Naive thymus-derived CD8-positive, alpha-beta T cell (primary cell): ENCODE results near the gene KPTN. TPM values are rescaled to one million over a fixed set of nuclear protein-coding genes. Genes with fewer than 3 reads are reported as not detected.
A peak's percentile ranks its signal among the peaks of the same experiment; 100 is the strongest.
"Not testable (repeated sequence)": the region's sequence is repeated elsewhere in the genome, so short reads cannot be mapped to it uniquely, and the experiment has no call there.

Source experiments
- ATAC-seq, 2 donors: fragments of 150-1000 bp; cut with Tn5 transposase in 1 of 2; sonication (Bioruptor Pico), chemical (Tn5 transposase) in 1 of 2; 1 replicate in 1 of 2; 2 replicates in 1 of 2; pipeline ENCODE4 v1.10.0; 2021; ENCODE audit warnings: mild to moderate bottlenecking in 2 of 2, moderate library complexity in 2 of 2
- POLR2A ChIA-PET: fragments of 350-600 bp; sonication (Branson Sonifier 250); formaldehyde crosslinking; loops from one replicate; lab custom pipeline; 2021; ENCODE audit warnings: antibody characterized with exemption; lab: Charles Lee
- DNase-seq, 10 donors: peaks; one replicate each; pipeline versions ENCODE4 v3.0.0 to v3.0.0-alpha.2; 2020 to 2022
- H3K27ac Mint-ChIP-seq, 10 donors: one replicate each; pipeline ENCODE4 v1.8.0; 2020 to 2022; ENCODE audit warnings: mild to moderate bottlenecking in 10 of 10, mixed read lengths in 10 of 10, moderate library complexity in 4 of 10, inconsistent platforms in 1 of 10
- H3K27me3 Mint-ChIP-seq, 5 donors: one replicate each; pipeline ENCODE4 v1.8.0; 2021 to 2022; ENCODE audit warnings: mixed read lengths in 5 of 5
- H3K36me3 Mint-ChIP-seq, 3 donors: one replicate each; pipeline ENCODE4 v1.8.0; 2020 to 2022; ENCODE audit warnings: mixed read lengths in 3 of 3, mild to moderate bottlenecking in 2 of 3, inconsistent platforms in 1 of 3
- H3K4me1 Mint-ChIP-seq, 4 donors: one replicate each; pipeline ENCODE4 v1.8.0; 2021 to 2022; ENCODE audit warnings: mixed read lengths in 4 of 4
- H3K4me3 Mint-ChIP-seq, 10 donors: one replicate each; pipeline ENCODE4 v1.8.0; 2020 to 2022; ENCODE audit warnings: mild to moderate bottlenecking in 10 of 10, mixed read lengths in 10 of 10, moderate library complexity in 6 of 10, inconsistent platforms in 1 of 10
- H3K9me3 Mint-ChIP-seq, 9 donors: one replicate each; pipeline ENCODE4 v1.8.0; 2020 to 2022; ENCODE audit warnings: mixed read lengths in 9 of 9, mild to moderate bottlenecking in 3 of 9, inconsistent platforms in 1 of 9, moderate library complexity in 1 of 9
- polyA plus RNA-seq, 3 donors: library from polyadenylated mRNA; unstranded; fragments of 300-500 nt; fragmentation: Illumina TruSeq; gene quantifications; one replicate each; pipeline ENCODE4 v1.2.3, GENCODE V29; 2021
- total RNA-seq, 8 experiments: library from RNA in 2 of 8; stranded (reverse) in 2 of 8; gene quantifications; one replicate each; pipeline ENCODE4 v1.2.3 and lab custom pipeline; 2021 to 2026

KPTN gene
- total and polyA plus RNA-seq, 5 experiments from 2014 or later: 5.4 to 8.0 (median 7.1) TPM

DNA sequence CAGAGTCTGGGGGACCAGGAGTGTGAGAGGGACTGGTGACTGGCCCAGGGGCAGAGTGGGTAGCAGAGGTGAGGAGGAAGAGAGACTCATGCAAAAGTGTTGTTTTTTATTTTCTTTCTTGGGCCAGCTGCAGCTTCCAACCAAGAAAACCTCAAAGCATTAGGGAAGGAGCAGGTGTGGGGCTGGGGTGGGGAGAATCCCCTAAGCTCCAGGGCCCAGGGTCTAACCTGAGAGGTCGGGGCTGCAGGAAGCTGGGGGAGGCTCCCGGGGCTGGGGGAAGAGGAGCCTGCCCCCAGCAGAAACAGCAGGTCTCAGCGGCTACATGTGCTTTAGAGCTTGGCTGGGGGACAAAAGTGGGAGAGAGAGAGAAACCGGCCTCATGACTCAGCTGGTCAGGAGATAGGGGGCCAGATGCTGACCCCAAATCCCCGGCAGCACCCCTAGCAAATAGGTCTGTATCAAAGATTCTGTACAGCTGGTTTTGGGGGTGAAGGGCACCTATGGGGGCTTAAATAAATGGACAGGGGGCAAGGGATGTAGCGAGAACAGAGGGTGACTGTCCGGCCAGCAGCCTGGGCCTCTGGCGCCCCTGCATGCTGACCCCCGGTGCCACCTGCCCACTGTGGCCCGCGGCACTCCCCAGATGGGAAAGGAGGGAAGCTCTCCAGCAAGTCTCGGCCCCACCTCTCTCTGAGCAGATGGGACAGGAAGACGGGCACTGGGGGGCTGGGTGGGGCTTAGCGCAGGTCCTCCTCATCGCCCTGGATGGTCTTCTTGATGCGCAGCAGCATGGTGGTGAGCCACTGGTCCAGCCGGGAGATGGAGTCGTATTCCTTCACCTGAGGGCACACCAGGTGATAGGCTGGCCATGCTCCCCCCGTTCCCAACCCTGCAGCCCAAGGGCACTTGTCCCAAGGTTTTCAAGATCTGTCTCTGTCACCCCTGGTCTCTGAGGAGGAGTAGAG lies 3.8 kb upstream of the KPTN start:
- ATAC-seq: no peak
- Mint-ChIP-seq H3K9me3 (no peaks in the 10 kb centered on the region), H3K36me3 (peaks cover 0 to 15% (median 0%) of the 10 kb centered on the region in 3 donors), H3K27ac (peak overlapping the region in 9 of 10 donors; percentile 61 to 99 (median 85)), H3K4me3 (peak overlapping the region in 6 of 10 donors; percentile 18 to 95 (median 62)), H3K27me3 (no peaks in the 10 kb centered on the region), H3K4me1 (peaks cover 25 to 61% (median 46%) of the 10 kb centered on the region in 4 donors)
- POLR2A ChIA-PET: interaction anchor here (0.7 to 2.2 kb wide), 7 partner anchors 8 to 122 kb away, joined by 3 to 8 read pairs (median 3); partner anchors contain the start of gene NAPA
- DNase-seq: no peak

GRCh38 chr19:47486900-47487299 lies 2.9 kb upstream of the KPTN start:
- DNase-seq: no peak
- no peaks in the 10 kb centered on the region for H3K9me3 Mint-ChIP-seq
- peak overlapping the region; percentile 61 to 99 (median 84) for H3K27ac Mint-ChIP-seq
- H3K4me3 Mint-ChIP-seq: peak overlapping the region in 9 of 10 donors; percentile 35 to 95 (median 51)
- H3K36me3 Mint-ChIP-seq: peaks cover 0 to 15% (median 0%) of the 10 kb centered on the region in 3 donors
- ATAC-seq: peak in 1 of 2 donors; percentile 10
- H3K27me3 Mint-ChIP-seq: no peaks in the 10 kb centered on the region
- H3K4me1 Mint-ChIP-seq: peaks cover 25 to 56% (median 45%) of the 10 kb centered on the region in 4 donors
- POLR2A ChIA-PET: interaction anchor here (0.6 to 2.1 kb wide), 5 partner anchors 9 to 1324 kb away, joined by 3 to 8 read pairs (median 4); partner anchors contain the start of genes BCAT2 and NAPA

DNA sequence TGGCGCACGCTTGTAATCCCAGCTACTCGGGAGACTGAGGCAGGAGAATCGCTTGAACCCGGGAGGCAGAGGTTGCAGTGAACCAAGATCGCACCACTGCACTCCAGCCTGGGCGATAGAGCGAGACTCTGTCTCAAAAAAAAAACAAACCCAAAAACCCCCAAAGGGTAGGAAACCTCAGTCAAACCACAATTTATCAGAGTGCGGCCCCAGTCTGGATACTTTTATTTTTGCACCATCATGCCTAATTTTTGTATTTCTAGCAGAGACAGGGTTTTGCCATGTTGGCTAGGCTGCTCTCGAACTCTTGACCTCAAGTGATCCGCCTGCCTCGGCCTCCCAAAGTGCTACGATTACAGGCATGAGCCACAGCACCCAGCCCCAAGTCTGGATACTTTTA lies 2.2 kb upstream of the KPTN start:
- Mint-ChIP-seq H3K36me3 (peaks cover 0 to 12% (median 0%) of the 10 kb centered on the region in 3 donors), H3K27ac (peak overlapping the region in 8 of 10 donors; percentile 25 to 99 (median 78)), H3K4me1 (peaks cover 25 to 51% (median 45%) of the 10 kb centered on the region in 4 donors), H3K4me3 (peak overlapping the region in 7 of 10 donors; percentile 7 to 95 (median 51))
- H3K9me3 Mint-ChIP-seq, POLR2A ChIA-PET, H3K27me3 Mint-ChIP-seq, ATAC-seq, DNase-seq: not testable (repeated sequence)

DNA sequence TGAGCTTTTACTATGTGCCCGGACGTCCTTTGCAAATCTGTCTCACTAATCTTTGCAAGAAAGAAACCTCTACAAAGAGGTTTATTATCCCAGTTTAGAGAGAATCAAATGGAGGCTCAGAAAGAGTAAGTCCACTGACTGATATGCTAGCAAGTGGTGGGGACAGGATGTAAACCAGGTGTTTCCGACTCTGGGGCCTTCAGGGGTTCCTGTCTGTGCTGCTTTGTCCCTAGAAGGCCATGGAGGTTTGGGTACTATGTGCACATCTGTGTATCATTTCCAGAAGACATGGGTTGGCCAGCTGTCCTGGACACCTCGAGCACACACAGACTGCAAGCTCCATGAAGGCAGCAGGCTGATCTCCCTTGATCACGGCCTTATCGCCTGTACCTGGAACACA lies 1.2 kb upstream of the KPTN start:
- peaks cover 27 to 56% (median 48%) of the 10 kb centered on the region in 4 donors for H3K4me1 Mint-ChIP-seq
- DNase-seq (peak in 1 of 10 donors; percentile 37), ATAC-seq (no peak)
- H3K27me3 Mint-ChIP-seq: no peaks in the 10 kb centered on the region
- peak overlapping the region; percentile 93 to 99 (median 97) for H3K4me3 Mint-ChIP-seq
- H3K27ac Mint-ChIP-seq: peak overlapping the region; percentile 71 to 99 (median 98)
- H3K9me3 Mint-ChIP-seq: no peaks in the 10 kb centered on the region
- POLR2A ChIA-PET: interaction anchor here (0.6 to 3.3 kb wide), 8 partner anchors 11 to 141 kb away, joined by 3 to 19 read pairs (median 6); partner anchors contain the start of gene NAPA
- H3K36me3 Mint-ChIP-seq: peaks cover 0 to 8% (median 0%) of the 10 kb centered on the region in 3 donors

DNA sequence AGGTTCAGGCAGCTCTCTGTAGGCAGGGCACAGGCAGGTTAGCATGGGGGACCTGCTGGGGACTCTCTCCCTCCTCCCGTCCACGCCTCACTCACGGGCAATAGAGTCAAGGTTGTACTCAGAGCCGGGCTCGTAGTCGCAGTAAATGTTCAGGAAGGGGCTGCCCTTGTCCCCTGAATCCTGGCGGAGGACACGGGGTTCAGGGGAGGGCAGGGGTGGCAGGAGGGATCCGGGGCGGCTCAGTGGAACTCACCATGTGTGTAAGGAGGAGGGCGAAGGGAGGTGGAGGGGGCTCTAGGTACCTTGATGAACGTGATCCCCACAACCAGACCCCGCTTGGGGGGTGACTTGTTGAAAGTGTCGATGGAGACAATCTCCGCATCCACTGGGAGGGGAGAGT lies 819 bp downstream of the KPTN start:
- DNase-seq (peak in 1 of 10 donors; percentile 60), ATAC-seq (no peak)
- peak overlapping the region in 9 of 10 donors; percentile 64 to 99 (median 97) for H3K4me3 Mint-ChIP-seq
- no peaks in the 10 kb centered on the region for H3K27me3 Mint-ChIP-seq
- peaks cover 0 to 2% (median 0%) of the 10 kb centered on the region in 3 donors for H3K36me3 Mint-ChIP-seq
- H3K9me3 Mint-ChIP-seq: no peaks in the 10 kb centered on the region
- POLR2A ChIA-PET: interaction anchor here (0.5 to 3.3 kb wide), 10 partner anchors 9 to 316 kb away, joined by 3 to 19 read pairs (median 4); partner anchors contain the start of genes BICRA, CCDC9, NAPA and NOP53
- H3K4me1 Mint-ChIP-seq: peaks cover 22 to 55% (median 45%) of the 10 kb centered on the region in 4 donors
- H3K27ac Mint-ChIP-seq: peak overlapping the region in 5 of 10 donors; percentile 43 to 99 (median 98)

DNA sequence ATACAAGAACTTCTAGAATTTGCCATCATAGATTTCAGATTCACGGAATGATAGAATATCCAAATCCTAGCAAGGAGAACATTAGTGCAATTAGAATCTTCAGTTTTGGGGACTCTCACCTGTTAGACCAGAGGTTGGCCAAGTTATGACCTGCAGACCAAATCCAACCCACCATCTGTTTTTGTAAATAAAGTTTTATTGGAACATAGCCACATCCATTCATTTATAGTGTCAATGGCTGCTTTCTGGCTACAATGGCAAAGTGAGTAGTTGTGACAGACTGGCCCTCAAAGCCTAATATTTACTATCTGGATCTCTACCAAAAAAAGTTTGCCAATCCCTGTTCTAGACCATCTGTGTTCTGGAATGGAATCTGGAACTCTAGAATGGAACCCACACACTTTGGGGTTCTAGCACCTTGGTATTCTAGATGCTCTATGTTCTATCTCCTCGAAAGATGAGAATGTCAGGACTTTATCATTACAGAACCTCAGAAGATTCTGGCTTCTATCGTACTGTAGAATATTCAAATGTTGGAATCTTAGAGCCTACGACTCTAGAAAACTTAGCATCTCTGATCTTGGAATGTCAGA lies 2.5 kb downstream of the KPTN start:
- ATAC-seq: no peak
- peaks cover 14 to 39% (median 32%) of the 10 kb centered on the region in 4 donors for H3K4me1 Mint-ChIP-seq
- H3K27me3 Mint-ChIP-seq: no peaks in the 10 kb centered on the region
- H3K36me3 Mint-ChIP-seq: no peaks in the 10 kb centered on the region
- POLR2A ChIA-PET: no interaction called here
- H3K27ac Mint-ChIP-seq: no peak overlapping the region
- no peak for DNase-seq
- no peaks in the 10 kb centered on the region for H3K9me3 Mint-ChIP-seq
- peak overlapping the region in 2 of 10 donors; percentile 18 to 40 for H3K4me3 Mint-ChIP-seq

DNA sequence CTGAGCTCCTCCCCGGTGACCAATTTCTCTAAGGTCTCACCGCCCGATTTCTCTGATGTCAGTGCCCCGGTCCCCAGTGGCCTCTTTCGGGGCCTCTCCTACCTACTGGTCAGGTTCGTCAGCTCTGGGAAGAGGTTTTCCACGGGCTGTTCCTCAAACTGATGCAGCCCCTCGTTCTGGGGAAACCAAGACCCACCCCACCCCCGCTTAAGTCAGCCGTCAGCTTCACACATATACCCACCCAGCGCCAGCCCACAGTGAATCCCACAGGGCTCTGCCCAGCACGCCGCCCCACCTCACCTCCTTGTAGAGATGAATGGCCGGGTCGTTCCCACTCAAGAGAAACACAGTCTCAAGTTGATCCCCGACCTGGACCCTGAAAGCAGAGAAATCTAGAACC lies 3.4 kb downstream of the KPTN start:
- no peak for ATAC-seq
- H3K9me3 Mint-ChIP-seq: no peaks in the 10 kb centered on the region
- POLR2A ChIA-PET: no interaction called here
- no peaks in the 10 kb centered on the region for H3K27me3 Mint-ChIP-seq
- DNase-seq: no peak
- H3K4me3 Mint-ChIP-seq: no peak overlapping the region
- peak overlapping the region in 1 of 10 donors; percentile 67 for H3K27ac Mint-ChIP-seq
- peaks cover 14 to 34% (median 24%) of the 10 kb centered on the region in 4 donors for H3K4me1 Mint-ChIP-seq
- no peaks in the 10 kb centered on the region for H3K36me3 Mint-ChIP-seq

DNA sequence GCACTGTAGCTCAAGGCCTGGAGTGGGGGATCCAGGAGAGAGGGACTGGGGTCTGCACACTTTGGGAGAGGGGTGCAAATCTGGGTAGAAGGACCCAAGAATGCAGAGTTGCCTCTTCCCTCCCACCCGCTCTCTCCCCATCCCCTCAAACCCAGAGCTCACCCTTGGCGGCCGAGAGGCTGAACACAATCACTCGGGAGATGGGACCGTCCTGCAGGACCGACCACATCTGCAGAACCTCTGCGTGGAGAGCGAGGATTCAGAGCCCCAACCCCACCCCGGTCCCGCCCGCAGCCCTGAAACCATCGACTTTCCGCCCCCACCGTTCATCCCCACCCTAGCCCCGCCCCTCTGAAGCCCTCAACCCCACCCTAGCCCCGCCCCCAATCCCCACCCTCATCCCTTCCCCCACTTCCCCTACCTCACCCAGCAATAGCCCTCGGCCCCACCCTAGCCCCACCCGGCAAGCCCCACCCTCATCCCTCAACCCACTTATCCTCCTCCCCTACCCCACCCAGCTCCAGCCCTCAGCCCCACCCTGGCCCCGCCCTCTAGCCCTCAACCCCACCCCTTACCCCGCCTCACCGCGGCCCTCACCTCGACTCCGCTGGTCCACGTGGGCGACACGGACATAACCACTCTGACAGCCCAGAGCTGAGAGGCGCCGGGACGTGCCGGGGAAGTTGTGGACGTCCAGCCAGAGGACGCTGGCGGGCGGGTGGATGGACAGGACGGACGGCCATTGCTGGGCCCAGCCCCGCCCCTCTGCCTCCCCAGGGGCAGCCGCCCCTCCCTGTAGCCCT lies 4.1 kb downstream of the KPTN start:
- peaks cover 6 to 26% (median 16%) of the 10 kb centered on the region in 4 donors for H3K4me1 Mint-ChIP-seq
- no peak overlapping the region for H3K27ac Mint-ChIP-seq
- DNase-seq (no peak), ATAC-seq (no peak)
- peaks cover 0 to 3% (median under 1%) of the 10 kb centered on the region in 3 donors for H3K36me3 Mint-ChIP-seq
- peaks cover 0 to 7% (median under 1%) of the 10 kb centered on the region in 5 donors for H3K27me3 Mint-ChIP-seq
- H3K9me3 Mint-ChIP-seq: no peaks in the 10 kb centered on the region
- POLR2A ChIA-PET: interaction anchor here (0.6 kb wide), 1 partner anchor 36 kb away, joined by 3 read pairs; no protein-coding TSS in a partner anchor
- no peak overlapping the region for H3K4me3 Mint-ChIP-seq

DNA sequence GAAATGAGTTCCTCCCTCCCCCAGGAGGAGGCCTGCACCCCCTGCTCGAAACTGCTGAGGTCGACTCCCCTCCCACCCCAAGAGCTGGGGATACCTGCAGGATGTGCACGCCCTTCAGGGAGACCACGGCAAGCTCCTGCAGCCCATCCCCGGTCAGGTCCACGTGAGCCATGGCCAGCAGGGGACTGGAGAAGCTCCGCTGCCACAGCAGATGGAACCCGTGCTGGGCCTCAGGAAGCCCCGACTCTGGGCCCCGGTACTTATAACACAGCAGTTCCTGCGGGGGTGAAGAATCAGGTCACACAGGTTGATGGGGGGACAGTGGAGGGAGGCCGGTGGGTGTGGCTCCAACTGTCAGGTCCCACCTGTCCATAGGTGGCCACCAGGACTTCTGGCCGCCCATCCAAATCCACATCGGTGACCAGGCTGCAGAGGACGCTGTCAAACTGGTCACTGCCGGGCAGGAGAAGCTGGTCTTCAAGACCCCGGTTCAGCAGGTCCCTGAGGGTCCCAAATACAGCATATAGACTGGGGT lies 7.5 kb downstream of the KPTN start:
- Mint-ChIP-seq H3K4me1 (peaks cover 2 to 15% (median 8%) of the 10 kb centered on the region in 4 donors), H3K4me3 (no peak overlapping the region), H3K36me3 (peaks cover 0 to 3% (median 3%) of the 10 kb centered on the region in 3 donors), H3K27ac (no peak overlapping the region), H3K27me3 (peaks cover 7 to 35% (median 12%) of the 10 kb centered on the region in 5 donors), H3K9me3 (no peaks in the 10 kb centered on the region)
- no peak for DNase-seq
- POLR2A ChIA-PET: interaction anchor here (0.7 kb wide), 2 partner anchors 108 to 225 kb away, joined by 4 to 5 read pairs; no protein-coding TSS in a partner anchor
- no peak for ATAC-seq

DNA sequence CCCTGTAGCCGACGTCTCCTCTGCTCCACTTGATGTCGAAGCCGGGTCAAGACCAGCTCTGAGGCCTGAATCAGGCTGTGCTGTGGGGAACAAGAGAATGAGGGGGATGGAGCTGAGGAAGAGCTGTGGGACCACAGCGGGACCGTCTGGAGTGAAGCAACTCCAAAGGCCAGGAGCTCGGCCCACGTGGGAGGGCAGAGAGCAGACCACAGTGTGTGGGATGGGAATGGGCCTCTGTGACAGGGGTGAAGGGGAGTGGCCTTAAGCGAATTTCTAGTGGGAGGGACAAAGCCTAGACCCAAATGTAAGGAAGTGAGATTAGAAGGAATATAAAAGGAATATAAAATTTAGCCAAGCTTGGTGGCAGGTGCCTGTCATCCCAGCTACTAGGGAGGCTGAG lies 8.6 kb downstream of the KPTN start:
- Mint-ChIP-seq H3K36me3 (peaks cover 0 to 6% (median 3%) of the 10 kb centered on the region in 3 donors), H3K27ac (peak overlapping the region in 1 of 10 donors; percentile 28), H3K4me1 (peaks cover 8 to 21% (median 11%) of the 10 kb centered on the region in 4 donors), H3K27me3 (peaks cover 12 to 46% (median 21%) of the 10 kb centered on the region in 5 donors), H3K9me3 (no peaks in the 10 kb centered on the region), H3K4me3 (no peak overlapping the region)
- POLR2A ChIA-PET: no interaction called here
- ATAC-seq: no peak
- DNase-seq: no peak

GRCh38 chr19:47473336-47473735 lies 10.7 kb downstream of the KPTN start:
- POLR2A ChIA-PET: interaction anchor here (0.6 kb wide), 1 partner anchor 1477 kb away, joined by 5 read pairs; no protein-coding TSS in a partner anchor
- Mint-ChIP-seq H3K4me1 (peaks cover 8 to 23% (median 14%) of the 10 kb centered on the region in 4 donors), H3K9me3 (no peaks in the 10 kb centered on the region), H3K27me3 (peaks cover 22 to 66% (median 38%) of the 10 kb centered on the region in 5 donors), H3K36me3 (peaks cover 0 to 6% (median 3%) of the 10 kb centered on the region in 3 donors), H3K27ac (no peak overlapping the region), H3K4me3 (no peak overlapping the region)
- ATAC-seq: no peak
- DNase-seq: no peak
